WTC11 (cell line): ENCODE measurements around the gene CNTN1.

ENCODE experiments used
- ATF2 ChIP-seq: sonication (generic); formaldehyde crosslinking; IDR thresholded peaks from 2 replicates; pipeline ENCODE4 v1.8.1; 2022; ENCODE audit warnings: low read depth, missing genetic modification reagents, borderline replicate concordance
- CREM ChIP-seq: sonication (generic); formaldehyde crosslinking; IDR thresholded peaks from 2 replicates; pipeline ENCODE4 v1.8.1; 2022; ENCODE audit warnings: mild to moderate bottlenecking, missing genetic modification reagents, moderate library complexity
- CTCF ChIP-seq: fragments of 200-600 bp; IDR thresholded peaks from 2 replicates; pipeline ENCODE4 v1.8.0; 2022; ENCODE audit warnings: antibody characterized with exemption
- E2F1 ChIP-seq: sonication (generic); formaldehyde crosslinking; IDR thresholded peaks from 2 replicates; pipeline ENCODE4 v1.8.0; 2022; ENCODE audit warnings: mild to moderate bottlenecking, missing genetic modification reagents
- E2F4 ChIP-seq: sonication (generic); formaldehyde crosslinking; IDR thresholded peaks from 2 replicates; pipeline ENCODE4 v1.8.1; 2022; ENCODE audit warnings: low read depth, mild to moderate bottlenecking, moderate library complexity, missing genetic modification reagents, borderline replicate concordance
- ESRRA ChIP-seq: sonication (generic); formaldehyde crosslinking; IDR thresholded peaks from 2 replicates; pipeline ENCODE4 v1.8.1; 2022; ENCODE audit warnings: mild to moderate bottlenecking, missing genetic modification reagents, borderline replicate concordance
- FOXJ3 ChIP-seq: sonication (generic); formaldehyde crosslinking; IDR thresholded peaks from 2 replicates; pipeline ENCODE4 v1.9.0; 2021; ENCODE audit warnings: missing genetic modification reagents, mild to moderate bottlenecking, borderline replicate concordance
- MYBL2 ChIP-seq: sonication (generic); formaldehyde crosslinking; IDR thresholded peaks from 2 replicates; pipeline ENCODE4 v1.8.1; 2023; ENCODE audit warnings: mild to moderate bottlenecking, moderate library complexity, missing genetic modification reagents
- NFYB ChIP-seq: sonication (generic); formaldehyde crosslinking; conservative IDR thresholded peaks from 2 replicates; pipeline ENCODE4 v1.8.0; 2022; ENCODE audit warnings: low read depth, missing genetic modification reagents
- PREB ChIP-seq: sonication (generic); formaldehyde crosslinking; IDR thresholded peaks from 2 replicates; pipeline ENCODE4 v1.8.1; 2022; ENCODE audit warnings: mild to moderate bottlenecking, missing genetic modification reagents, moderate library complexity, borderline replicate concordance
- ZBTB43 ChIP-seq: sonication (generic); formaldehyde crosslinking; IDR thresholded peaks from 2 replicates; pipeline ENCODE4 v1.8.1; 2023; ENCODE audit warnings: mild to moderate bottlenecking, missing genetic modification reagents

- TF ChIP-seq CTCF (no peak), NFYB (CRISPR knock-in tag) (no peak), MYBL2 (CRISPR knock-in tag) (no peak), ESRRA (CRISPR knock-in tag) (no peak), E2F1 (CRISPR knock-in tag) (no peak), ZBTB43 (CRISPR knock-in tag) (no peak), ATF2 (CRISPR knock-in tag) (no peak), CREM (CRISPR knock-in tag) (no peak), PREB (CRISPR knock-in tag) (no peak), E2F4 (CRISPR knock-in tag) (no peak), FOXJ3 (CRISPR knock-in tag) (no peak)
Measured at GRCh38 chr12:40992158-40992557, 299.9 kb downstream of the CNTN1 start.
